Ammon's horn (tissue), 1 donor: ENCODE data around the gene GRM7.

Source experiments
- DNase-seq: peaks from one replicate; pipeline ENCODE4 v3.0.0-alpha.2; 2016; ENCODE audit warnings: low spot score

The GRM7 gene

GRCh38 chr3:7504886-7505775 is 644.2 kb downstream of the GRM7 start:
- no peak for DNase-seq

- DNase-seq, result no peak
Observed at GRCh38 chr3:7506606-7507180, 645.8 kb downstream of the GRM7 start.

GRCh38 chr3:7508821-7509220 is 647.9 kb downstream of the GRM7 start:
- no peak for DNase-seq

- DNase-seq, result no peak
Observed at GRCh38 chr3:7512048-7512447, 651.1 kb downstream of the GRM7 start.

- DNase-seq, result no peak
Observed at GRCh38 chr3:7518026-7518425, 657.1 kb downstream of the GRM7 start.

GRCh38 chr3:7518456-7518855 is 657.5 kb downstream of the GRM7 start:
- peak; percentile 45 for DNase-seq

- DNase-seq, result no peak
Observed at GRCh38 chr3:7520059-7520458, 659.1 kb downstream of the GRM7 start.

- no peak for DNase-seq
Observed at GRCh38 chr3:7520593-7520992, 659.7 kb downstream of the GRM7 start.

GRCh38 chr3:7536510-7536909 is 675.6 kb downstream of the GRM7 start:
- no peak for DNase-seq

GRCh38 chr3:7536921-7537320 is 676.0 kb downstream of the GRM7 start:
- no peak for DNase-seq

GRCh38 chr3:7543294-7543880 is 682.5 kb downstream of the GRM7 start:
- peak; percentile 14 for DNase-seq

GRCh38 chr3:7545334-7545733 is 684.4 kb downstream of the GRM7 start:
- no peak for DNase-seq

- no peak for DNase-seq
Observed at GRCh38 chr3:7546253-7546652, 685.3 kb downstream of the GRM7 start.

GRCh38 chr3:7547826-7548225 is 686.9 kb downstream of the GRM7 start:
- no peak for DNase-seq

GRCh38 chr3:7562892-7563291 is 702.0 kb downstream of the GRM7 start:
- no peak for DNase-seq

GRCh38 chr3:7565574-7565973 is 704.7 kb downstream of the GRM7 start:
- DNase-seq, result no peak

GRCh38 chr3:7567160-7567559 is 706.2 kb downstream of the GRM7 start:
- no peak for DNase-seq

- no peak for DNase-seq
Observed at GRCh38 chr3:7568526-7569184, 707.7 kb downstream of the GRM7 start.

- DNase-seq, result no peak
Observed at GRCh38 chr3:7573330-7573729, 712.4 kb downstream of the GRM7 start.

- DNase-seq, result no peak
Observed at GRCh38 chr3:7574435-7574834, 713.5 kb downstream of the GRM7 start.

GRCh38 chr3:7576071-7576470 is 715.2 kb downstream of the GRM7 start:
- no peak for DNase-seq

- DNase-seq, result no peak
Observed at GRCh38 chr3:7576506-7576905, 715.6 kb downstream of the GRM7 start.

GRCh38 chr3:7577513-7577912 is 716.6 kb downstream of the GRM7 start:
- DNase-seq, result no peak
